Mucosa of descending colon (tissue), 3 donors: ENCODE measurements around the gene CHAT. TPM values are rescaled to one million over a fixed set of nuclear protein-coding genes. Genes with fewer than 3 reads are reported as not detected.

Experiments
- ATAC-seq: fragments of 200-7000 bp; cut with Tn5 transposase; one replicate; pipeline ENCODE4 v1.9.1; 2020; ENCODE audit warnings: mild to moderate bottlenecking, moderate library complexity
- DNase-seq, 3 donors: peaks; one replicate each; pipeline ENCODE4 v3.0.0-alpha.2; 2020
- H3K36me3 ChIP-seq: fragments of 200-600 bp; one replicate; pipeline ENCODE4 v1.8.0; 2021; ENCODE audit warnings: low read depth, mild to moderate bottlenecking
- H3K4me1 ChIP-seq: fragments of 200-600 bp; one replicate; pipeline ENCODE4 v1.8.0; 2021; ENCODE audit warnings: low read depth, mild to moderate bottlenecking
- H3K4me3 ChIP-seq: fragments of 200-600 bp; one replicate; pipeline ENCODE4 v1.8.0; 2021; ENCODE audit warnings: mild to moderate bottlenecking
- H3K9me3 ChIP-seq: fragments of 200-600 bp; one replicate; pipeline ENCODE4 v1.8.0; 2021; ENCODE audit warnings: mild to moderate bottlenecking
- intact Hi-C, 2 donors: fragments of 100-400 bp; cut with DNase I in 1 of 2; cut with micrococcal nuclease in 1 of 2; formaldehyde crosslinking; loops; one replicate each; pipeline versions ENCODE4 v1.11.0 to v1.11.1; 2022; cut with DNase I, micrococcal nuclease
- total RNA-seq, 3 donors: library from RNA; stranded (reverse); fragmentation: NEBNext Ultra II Directional in 2 of 3; extraction: Animal tissue kit (Norgen Biotek cat#: 25700) in 2 of 3; gene quantifications; one replicate each; pipeline versions ENCODE4 v1.2.1 to v1.2.4, GENCODE V29; 2021 to 2023
- TF ChIP-seq, protein P1 (sequence below): fragments of 200-600 bp; IDR thresholded peaks from one replicate; pipeline ENCODE4 v1.8.0; 2022; ENCODE audit warnings: antibody characterized with exemption, mild to moderate bottlenecking
- donor health status: DM: no; HTN: no; CAD: no; lungs with moderate emphysema.
- donor health status: DM: no; HTN: no; CAD: no.
- donor health status: DM: no; HTN: yes; CAD: no.

Gene CHAT
- total RNA-seq, 3 donors from 2014 or later: 0.61 to 1.6 (median 0.84) TPM

DNA sequence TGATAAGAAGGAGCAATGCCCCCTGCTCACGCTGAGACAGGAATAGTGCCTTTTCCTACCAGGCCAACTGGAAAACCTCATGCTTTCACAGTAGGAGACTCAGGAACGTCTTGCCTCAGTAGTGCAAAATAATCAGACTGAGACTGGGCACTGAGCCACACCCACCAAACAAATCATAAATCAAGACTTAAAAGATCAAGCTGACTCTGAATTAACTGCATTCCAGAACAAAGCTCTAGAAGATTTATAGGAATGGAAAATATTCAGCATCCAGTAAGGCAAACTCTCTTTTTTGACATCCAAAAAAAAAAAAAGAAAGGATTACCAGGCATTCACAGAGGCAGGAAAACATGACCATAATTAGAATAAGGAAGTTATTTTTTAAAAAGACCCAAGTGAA is 34.2 kb upstream of the CHAT start:
- Histone ChIP-seq H3K4me3 (no peak overlapping the region), H3K4me1 (no peaks in the 10 kb centered on the region), H3K36me3 (no peaks in the 10 kb centered on the region), H3K9me3 (no peaks in the 10 kb centered on the region)
- TF ChIP-seq, protein P1, sequence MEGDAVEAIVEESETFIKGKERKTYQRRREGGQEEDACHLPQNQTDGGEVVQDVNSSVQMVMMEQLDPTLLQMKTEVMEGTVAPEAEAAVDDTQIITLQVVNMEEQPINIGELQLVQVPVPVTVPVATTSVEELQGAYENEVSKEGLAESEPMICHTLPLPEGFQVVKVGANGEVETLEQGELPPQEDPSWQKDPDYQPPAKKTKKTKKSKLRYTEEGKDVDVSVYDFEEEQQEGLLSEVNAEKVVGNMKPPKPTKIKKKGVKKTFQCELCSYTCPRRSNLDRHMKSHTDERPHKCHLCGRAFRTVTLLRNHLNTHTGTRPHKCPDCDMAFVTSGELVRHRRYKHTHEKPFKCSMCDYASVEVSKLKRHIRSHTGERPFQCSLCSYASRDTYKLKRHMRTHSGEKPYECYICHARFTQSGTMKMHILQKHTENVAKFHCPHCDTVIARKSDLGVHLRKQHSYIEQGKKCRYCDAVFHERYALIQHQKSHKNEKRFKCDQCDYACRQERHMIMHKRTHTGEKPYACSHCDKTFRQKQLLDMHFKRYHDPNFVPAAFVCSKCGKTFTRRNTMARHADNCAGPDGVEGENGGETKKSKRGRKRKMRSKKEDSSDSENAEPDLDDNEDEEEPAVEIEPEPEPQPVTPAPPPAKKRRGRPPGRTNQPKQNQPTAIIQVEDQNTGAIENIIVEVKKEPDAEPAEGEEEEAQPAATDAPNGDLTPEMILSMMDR: no peak
- intact Hi-C loops: no loop called here
- ATAC-seq: no peak
- DNase-seq: peak in 1 of 3 donors; percentile 12

DNA sequence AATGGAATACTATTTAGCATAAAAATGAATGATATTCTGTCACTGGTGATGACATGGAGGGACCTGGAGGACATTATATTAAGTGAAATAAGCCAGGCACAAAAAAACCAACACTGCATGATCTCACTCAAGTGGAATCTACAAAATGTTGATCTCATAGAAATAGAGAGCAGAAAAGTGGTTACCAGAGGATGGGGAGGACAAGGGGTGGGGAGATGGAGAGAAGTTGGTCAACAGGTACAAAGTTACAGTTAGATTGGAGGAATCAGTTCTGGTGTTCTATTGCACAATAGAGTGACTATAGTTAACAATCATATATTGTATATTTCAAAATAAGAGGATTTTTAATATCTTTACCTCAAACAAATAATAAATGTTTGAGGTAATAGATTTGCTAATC is 28.4 kb upstream of the CHAT start:
- Histone ChIP-seq H3K4me3 (no peak overlapping the region), H3K36me3 (no peaks in the 10 kb centered on the region), H3K4me1 (no peaks in the 10 kb centered on the region), H3K9me3 (no peaks in the 10 kb centered on the region)
- TF ChIP-seq, protein P1: no peak
- DNase-seq (no peak), ATAC-seq (no peak)
- intact Hi-C loops: no loop called here

DNA sequence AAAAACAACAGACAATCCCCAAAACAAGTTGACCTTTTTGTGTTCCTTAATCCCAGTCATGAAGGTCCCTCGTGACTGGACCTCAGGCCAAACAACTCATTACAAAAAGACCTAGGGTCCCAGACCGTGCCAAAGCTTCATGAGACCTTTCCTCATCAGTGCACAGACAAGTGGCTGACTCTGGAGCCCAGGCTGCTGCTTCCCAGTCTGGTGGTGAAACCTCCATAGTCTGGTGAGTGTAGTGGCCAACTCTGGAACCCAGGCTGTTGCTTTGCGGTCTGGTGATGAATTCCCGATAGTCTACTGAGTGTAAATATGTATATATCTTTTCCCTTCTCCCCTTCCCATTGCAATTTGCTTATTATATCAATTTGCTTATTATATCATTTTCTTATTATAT is 25.9 kb upstream of the CHAT start:
- no peak for ATAC-seq

GRCh38 chr10:49592726-49593563 is 20.9 kb upstream of the CHAT start:
- Histone ChIP-seq H3K36me3 (no peaks in the 10 kb centered on the region), H3K9me3 (no peaks in the 10 kb centered on the region), H3K4me1 (no peaks in the 10 kb centered on the region), H3K4me3 (no peak overlapping the region)
- TF ChIP-seq, protein P1: peak; percentile 78
- ATAC-seq: peak; percentile 84
- intact Hi-C loops: loop anchor here in 1 of 2 donors (10.0 kb wide), 1 partner anchor 632 kb away; no protein-coding TSS in a partner anchor
- DNase-seq: peak in 2 of 3 donors; percentile 62 to 67

More for the DNA sequence above, 25.9 kb upstream of the CHAT start:
- intact Hi-C loops: no loop called here
- no peak for DNase-seq
- Histone ChIP-seq H3K4me3 (no peak overlapping the region), H3K36me3 (no peaks in the 10 kb centered on the region), H3K4me1 (no peaks in the 10 kb centered on the region), H3K9me3 (no peaks in the 10 kb centered on the region)
- TF ChIP-seq, protein P1: no peak

- no peak for DNase-seq
- H3K36me3 ChIP-seq: no peaks in the 10 kb centered on the region
- H3K4me3 ChIP-seq: no peak overlapping the region
- TF ChIP-seq, protein P1: no peak
- no peak for ATAC-seq
- H3K4me1 ChIP-seq: no peaks in the 10 kb centered on the region
- no peaks in the 10 kb centered on the region for H3K9me3 ChIP-seq
- intact Hi-C loops: loop anchor here in 1 of 2 donors (10.0 kb wide), 1 partner anchor 631 kb away; no protein-coding TSS in a partner anchor
Measured at GRCh38 chr10:49593564-49593875, 20.3 kb upstream of the CHAT start.
